Measurements from ENCODE around the gene SIRPB1. TPM values are rescaled to one million over a fixed set of nuclear protein-coding genes. Genes with fewer than 3 reads are reported as not detected.

The SIRPB1 gene
- total RNA-seq, 4 donors from 2014 or later, result 1.4 to 5.1 (median 1.9) TPM

- Histone ChIP-seq H3K36me3 (no peaks in the 10 kb centered on the region), H3K4me3 (no peak overlapping the region), H3K27ac (no peak overlapping the region), H3K4me1 (no peaks in the 10 kb centered on the region), H3K9me3 (no peaks in the 10 kb centered on the region), H3K27me3 (no peaks in the 10 kb centered on the region)
- TF ChIP-seq POLR2A (IDR thresholded peaks at IDR 0.05) (no peak), CTCF (IDR thresholded peaks at IDR 0.05) (no peak), EP300 (IDR thresholded peaks at IDR 0.05) (no peak)
- WGBS, 2 donors, result 74 to 77% methylated on average over 5 of the region's 5 CpGs
- no peak for DNase-seq (ENCODE audit: low spot score in 2 of 2)
Measured at GRCh38 chr20:1664911-1665310, 45.1 kb upstream of the SIRPB1 start.

GRCh38 chr20:1663917-1664316, 44.1 kb upstream of the SIRPB1 start:
- WGBS, 2 donors, result 38 to 42% methylated on average over 2 of the region's 2 CpGs
- Histone ChIP-seq H3K36me3 (no peaks in the 10 kb centered on the region), H3K4me3 (no peak overlapping the region), H3K27ac (no peak overlapping the region), H3K9me3 (no peaks in the 10 kb centered on the region), H3K4me1 (no peaks in the 10 kb centered on the region), H3K27me3 (no peaks in the 10 kb centered on the region)
- no peak for DNase-seq (ENCODE audit: low spot score in 2 of 2)
- no peak for TF ChIP-seq CTCF (IDR thresholded peaks at IDR 0.05)

GRCh38 chr20:1661542-1662299, 41.9 kb upstream of the SIRPB1 start:
- no peak for DNase-seq (ENCODE audit: low spot score in 2 of 2)
- no peaks in the 10 kb centered on the region for H3K4me1 ChIP-seq
- no peaks in the 10 kb centered on the region for H3K36me3 ChIP-seq
- no peak for TF ChIP-seq POLR2A (IDR thresholded peaks at IDR 0.05)
- TF ChIP-seq CTCF (IDR thresholded peaks at IDR 0.05), result no peak
- TF ChIP-seq EP300 (IDR thresholded peaks at IDR 0.05), result no peak
- H3K27ac ChIP-seq, result no peak overlapping the region
- H3K4me3 ChIP-seq, result no peak overlapping the region
- H3K27me3 ChIP-seq, result no peaks in the 10 kb centered on the region
- no peaks in the 10 kb centered on the region for H3K9me3 ChIP-seq
- WGBS, 2 donors, result 40 to 58% methylated on average over 2 of the region's 2 CpGs

- no peak for TF ChIP-seq CTCF (IDR thresholded peaks at IDR 0.05)
- no peak for TF ChIP-seq EP300 (IDR thresholded peaks at IDR 0.05)
- TF ChIP-seq POLR2A (IDR thresholded peaks at IDR 0.05), result no peak
- Histone ChIP-seq H3K36me3 (no peaks in the 10 kb centered on the region), H3K27ac (no peak overlapping the region), H3K4me1 (no peaks in the 10 kb centered on the region), H3K4me3 (no peak overlapping the region), H3K27me3 (no peaks in the 10 kb centered on the region), H3K9me3 (no peaks in the 10 kb centered on the region)
- DNase-seq (ENCODE audit: low spot score in 2 of 2), result no peak
- 49 to 53% methylated on average over 2 of the region's 2 CpGs for WGBS, 2 donors
Measured at GRCh38 chr20:1660246-1660645, 40.4 kb upstream of the SIRPB1 start.

GRCh38 chr20:1657556-1658334, 37.9 kb upstream of the SIRPB1 start, which contains the start of gene SIRPG:
Gene SIRPG (minus strand): TSS chr20:1657779. CDS start chr20:1657714, 65 bp downstream.
- H3K27me3 ChIP-seq, result no peaks in the 10 kb centered on the region
- H3K27ac ChIP-seq, result peak within 1 kb of the TSS in 1 of 4 donors; percentile 40
- peaks cover 0 to 3% (median 0%) of the 10 kb centered on the region in 4 donors for H3K9me3 ChIP-seq
- no peak for TF ChIP-seq POLR2A (IDR thresholded peaks at IDR 0.05)
- no peak for TF ChIP-seq EP300 (IDR thresholded peaks at IDR 0.05)
- no peak for TF ChIP-seq CTCF (IDR thresholded peaks at IDR 0.05)
- H3K36me3 ChIP-seq, result no peaks in the 10 kb centered on the region
- 70 to 78% methylated on average over 5 of the region's 5 CpGs for WGBS, 2 donors
- no peaks in the 10 kb centered on the region for H3K4me1 ChIP-seq
- H3K4me3 ChIP-seq, result peak within 1 kb of the TSS in 1 of 4 donors; percentile 9
- DNase-seq (ENCODE audit: low spot score in 2 of 2), result no peak
